ENCODE measurements around the gene NPHP4. TPM values are rescaled to one million over a fixed set of nuclear protein-coding genes. Genes with fewer than 3 reads are reported as not detected.

NPHP4 gene
- total RNA-seq, 2 donors from 2014 or later: 11.4 to 32.2 TPM

DNA sequence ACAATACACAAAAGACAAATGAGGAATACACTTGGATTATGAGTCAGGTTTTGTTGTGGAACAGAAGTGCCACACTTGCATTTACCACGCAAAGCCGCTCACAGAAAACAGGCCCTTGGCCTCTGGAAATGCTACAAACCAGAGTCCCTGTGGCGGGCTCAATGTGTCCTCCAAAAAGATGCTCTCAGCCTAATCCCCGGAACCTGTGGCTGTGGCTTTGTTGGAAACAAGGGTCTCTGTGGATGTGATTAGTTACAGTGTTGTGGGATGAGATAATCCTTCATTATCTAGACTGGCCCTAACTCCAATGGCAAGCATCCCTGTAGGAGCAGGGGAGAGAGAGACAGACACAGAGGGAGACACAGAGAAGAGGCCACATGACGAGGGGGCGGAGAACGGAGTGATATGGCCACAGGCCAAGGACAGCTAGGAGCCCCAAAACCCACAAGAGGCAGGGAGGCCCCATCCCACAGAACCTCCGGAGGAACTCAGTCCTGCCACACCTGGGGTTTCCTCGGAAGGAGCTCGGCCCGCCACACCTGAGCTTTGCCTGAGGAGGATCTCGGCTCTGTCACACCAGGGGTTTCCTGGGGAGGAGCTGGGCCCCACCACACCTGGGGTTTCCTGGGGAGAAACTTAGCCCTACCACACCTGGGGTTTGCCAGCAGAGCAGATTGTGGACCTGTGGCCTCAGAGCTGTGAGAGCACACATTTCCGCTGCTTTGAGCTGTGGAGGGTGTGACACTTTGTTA lies 55.4 kb downstream of the NPHP4 start:
- Histone ChIP-seq H3K4me3 (no peak overlapping the region), H3K9me3 (no peaks in the 10 kb centered on the region), H3K36me3 (no peaks in the 10 kb centered on the region), H3K4me1 (replicated peaks) (no peaks in the 10 kb centered on the region), H3K27ac (no peak overlapping the region), H3K27me3 (replicated peaks; ENCODE audit: insufficient read depth) (no peaks in the 10 kb centered on the region)
- no peak for DNase-seq (ENCODE audit: low spot score)
- 90% methylated on average over 13 of the region's 13 CpGs for WGBS
- intact Hi-C loops (cut with DNase I): no loop called here
- TF ChIP-seq CTCF (IDR thresholded peaks at IDR 0.05) (no peak), POLR2AphosphoS5 (IDR thresholded peaks at IDR 0.05) (no peak), POLR2A (IDR thresholded peaks at IDR 0.05) (no peak)

DNA sequence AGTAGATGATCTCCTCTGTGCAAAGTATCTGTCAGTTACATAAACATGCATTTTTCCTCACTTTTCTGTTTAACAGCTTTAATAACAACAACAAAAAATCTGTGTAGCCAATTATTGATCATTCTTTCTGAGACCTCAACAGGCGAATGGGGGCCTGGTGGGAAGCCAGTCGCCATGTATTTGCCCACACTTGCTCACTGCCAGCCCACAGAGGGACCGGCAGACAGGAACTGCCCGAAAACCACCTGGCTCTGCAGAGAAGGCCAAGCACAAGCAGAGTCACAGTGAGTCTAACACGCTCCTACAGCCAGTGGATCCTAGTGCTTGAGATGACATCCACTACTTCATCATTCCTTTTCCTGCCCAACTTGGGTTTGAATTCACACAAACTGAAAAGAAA lies 56.1 kb downstream of the NPHP4 start:
- H3K9me3 ChIP-seq: no peaks in the 10 kb centered on the region
- no peak for DNase-seq (ENCODE audit: low spot score)
- intact Hi-C loops (cut with DNase I): no loop called here
- WGBS: 93% methylated on average over 5 of the region's 5 CpGs
- H3K4me3 ChIP-seq: no peak overlapping the region
- TF ChIP-seq CTCF (IDR thresholded peaks at IDR 0.05) (no peak), POLR2AphosphoS5 (IDR thresholded peaks at IDR 0.05) (no peak), POLR2A (IDR thresholded peaks at IDR 0.05) (no peak)
- H3K4me1 ChIP-seq (replicated peaks): no peaks in the 10 kb centered on the region
- H3K36me3 ChIP-seq: no peaks in the 10 kb centered on the region
- H3K27me3 ChIP-seq (replicated peaks; ENCODE audit: insufficient read depth): no peaks in the 10 kb centered on the region
- H3K27ac ChIP-seq: no peak overlapping the region

- no peaks in the 10 kb centered on the region for H3K27me3 ChIP-seq (replicated peaks; ENCODE audit: insufficient read depth)
- no peaks in the 10 kb centered on the region for H3K4me1 ChIP-seq (replicated peaks)
- DNase-seq (ENCODE audit: low spot score): no peak
- no peak overlapping the region for H3K27ac ChIP-seq
- WGBS: 66% methylated on average over 6 of the region's 6 CpGs
- H3K4me3 ChIP-seq: no peak overlapping the region
- H3K36me3 ChIP-seq: no peaks in the 10 kb centered on the region
- intact Hi-C loops (cut with DNase I): no loop called here
- H3K9me3 ChIP-seq: no peaks in the 10 kb centered on the region
- TF ChIP-seq POLR2A (IDR thresholded peaks at IDR 0.05) (no peak), POLR2AphosphoS5 (IDR thresholded peaks at IDR 0.05) (no peak), CTCF (IDR thresholded peaks at IDR 0.05) (no peak)
These were observed 57.2 kb downstream of the NPHP4 start for GRCh38 chr1:5935026-5935425.

DNA sequence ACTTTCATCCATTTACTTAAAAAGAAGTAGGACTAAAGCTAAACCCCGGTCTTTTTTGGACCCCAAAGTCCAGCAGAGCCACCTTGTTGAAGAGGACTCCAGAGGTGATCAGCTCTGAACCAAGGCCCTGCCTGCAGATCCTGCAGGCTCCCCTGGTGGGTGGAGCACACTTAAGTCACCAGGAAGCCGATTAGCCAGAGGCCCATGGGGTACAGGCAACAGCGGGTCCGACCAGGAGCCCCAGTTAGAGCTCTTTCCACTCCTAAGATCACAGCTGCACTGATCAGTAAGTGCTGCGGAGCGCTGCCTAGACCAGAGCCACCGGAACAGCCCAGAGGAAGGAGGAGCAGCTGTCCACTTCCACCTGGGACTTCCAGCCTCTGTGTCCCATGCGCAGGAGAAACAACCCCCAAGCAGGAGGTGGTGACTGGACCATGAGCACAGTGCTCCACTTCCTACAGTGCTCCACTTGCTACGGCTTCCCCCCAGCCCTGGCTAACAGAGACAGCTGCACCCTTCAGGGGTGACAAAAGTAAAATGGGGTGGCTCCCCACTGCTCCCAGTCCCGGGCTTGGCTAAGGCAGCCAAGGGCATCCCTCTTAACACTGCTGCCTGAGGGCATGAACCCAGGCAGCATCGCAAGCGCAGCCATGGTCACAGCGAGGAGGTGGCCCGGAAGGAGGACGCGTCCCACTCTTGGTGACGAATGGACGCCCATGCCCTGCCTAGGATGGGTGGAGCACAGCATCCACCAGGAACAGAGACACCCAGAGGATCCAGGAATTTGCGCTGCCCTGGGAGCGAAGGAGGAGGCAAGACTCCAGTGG lies 58.0 kb downstream of the NPHP4 start:
- intact Hi-C loops (cut with DNase I): no loop called here
- H3K4me3 ChIP-seq: no peak overlapping the region
- TF ChIP-seq CTCF (IDR thresholded peaks at IDR 0.05) (no peak), POLR2A (IDR thresholded peaks at IDR 0.05) (no peak), POLR2AphosphoS5 (IDR thresholded peaks at IDR 0.05) (no peak)
- no peak for DNase-seq (ENCODE audit: low spot score)
- no peaks in the 10 kb centered on the region for H3K36me3 ChIP-seq
- no peak overlapping the region for H3K27ac ChIP-seq
- no peaks in the 10 kb centered on the region for H3K9me3 ChIP-seq
- H3K27me3 ChIP-seq (replicated peaks; ENCODE audit: insufficient read depth): no peaks in the 10 kb centered on the region
- no peaks in the 10 kb centered on the region for H3K4me1 ChIP-seq (replicated peaks)
- 92% methylated on average over 20 of the region's 20 CpGs for WGBS
